HuH-7 (cell line): ENCODE data around the gene PRR30.

Source experiments
- DNase-seq: peaks from one replicate; pipeline ENCODE4 v3.0.0; 2011; ENCODE audit warnings: low spot score

PRR30 gene

DNA sequence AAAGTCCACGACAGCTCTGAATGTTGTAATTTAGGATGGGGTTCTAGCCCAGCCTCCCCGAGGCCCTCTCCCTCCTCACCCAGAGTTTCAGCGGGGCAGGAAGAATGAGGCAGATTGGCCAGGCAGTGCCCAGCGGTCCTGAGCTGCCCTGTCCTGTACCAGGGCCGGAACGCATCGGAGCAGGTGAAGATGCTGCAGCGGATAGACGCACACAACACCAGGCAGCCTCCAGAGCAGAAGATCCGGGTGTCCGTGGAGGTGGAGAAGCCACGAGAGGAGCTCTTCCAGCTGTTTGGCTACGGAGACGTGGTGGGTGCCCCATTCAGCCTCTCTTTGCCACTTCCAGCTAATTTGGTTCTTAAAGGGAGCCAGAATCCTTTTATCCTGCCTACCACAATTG is 41.9 kb downstream of the PRR30 start:
- no peak for DNase-seq

DNA sequence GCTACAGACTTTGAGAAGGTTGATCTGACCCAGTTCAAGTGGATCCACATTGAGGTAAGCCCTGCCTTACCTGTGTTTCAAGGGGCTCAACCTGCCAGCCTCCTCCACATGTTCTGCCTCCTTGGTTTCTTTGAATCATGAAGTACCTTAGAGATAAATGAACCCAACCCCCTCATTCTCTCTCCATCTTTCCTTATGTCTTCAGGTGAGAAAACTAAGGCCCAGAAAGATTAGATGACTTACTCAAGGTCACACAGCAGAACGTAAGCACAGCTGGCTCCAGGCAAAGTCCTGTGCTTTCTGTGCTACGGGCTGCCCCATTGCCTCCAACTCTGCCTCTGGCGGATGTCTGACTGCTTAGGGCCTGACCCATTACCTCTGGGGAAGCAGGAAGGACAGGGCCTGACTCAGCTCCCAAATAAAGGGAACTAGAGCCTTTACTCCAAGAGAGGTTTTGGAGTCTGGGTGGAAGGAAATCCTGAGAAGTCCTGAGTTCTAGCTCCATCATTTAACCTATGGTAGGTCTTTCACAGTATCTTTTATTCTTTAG is 42.4 kb downstream of the PRR30 start:
- DNase-seq: no peak

DNA sequence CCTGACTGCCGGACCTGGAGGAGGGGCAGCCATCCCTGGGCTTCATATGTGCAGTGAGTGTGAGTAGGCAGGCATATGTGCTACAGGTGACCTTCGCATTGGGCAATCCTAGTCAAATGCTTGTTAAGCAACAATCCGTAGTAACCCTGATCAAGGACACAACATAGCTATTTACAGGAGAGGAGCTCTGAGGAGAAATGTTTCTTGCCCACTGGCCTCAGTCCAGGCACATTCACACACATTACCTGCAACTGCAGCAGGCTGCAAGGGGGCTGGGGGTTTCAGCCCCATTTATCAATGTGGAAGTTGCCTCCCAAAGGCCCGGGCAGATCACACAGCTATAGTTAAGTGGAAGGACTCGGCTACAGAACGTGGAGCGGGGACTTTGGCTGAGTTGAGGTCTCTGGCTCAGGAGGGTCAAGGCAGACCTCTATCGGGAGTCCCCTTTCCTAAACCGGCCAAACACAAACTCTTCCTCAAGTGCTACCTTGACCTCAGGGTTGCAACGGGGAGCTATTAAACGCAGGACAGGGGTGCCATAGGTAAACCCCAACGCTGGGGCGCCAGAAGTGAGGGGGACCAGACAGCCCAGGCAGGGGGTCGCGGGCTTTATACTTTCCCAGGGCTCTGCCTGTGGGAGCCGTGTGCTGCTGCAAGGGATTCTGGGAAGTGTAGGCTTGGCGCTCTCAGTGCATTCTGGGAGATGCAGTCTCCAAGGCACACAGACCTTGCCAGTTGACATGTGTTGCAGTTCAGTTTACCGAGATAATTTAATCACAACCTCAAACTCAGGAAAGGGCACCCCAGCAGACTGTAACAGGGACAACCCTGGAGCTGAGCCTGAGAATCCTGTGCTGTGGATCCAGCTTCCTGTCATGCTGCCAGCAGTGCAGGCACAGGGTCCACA is 43.2 kb downstream of the PRR30 start:
- DNase-seq: peak; percentile 87

DNA sequence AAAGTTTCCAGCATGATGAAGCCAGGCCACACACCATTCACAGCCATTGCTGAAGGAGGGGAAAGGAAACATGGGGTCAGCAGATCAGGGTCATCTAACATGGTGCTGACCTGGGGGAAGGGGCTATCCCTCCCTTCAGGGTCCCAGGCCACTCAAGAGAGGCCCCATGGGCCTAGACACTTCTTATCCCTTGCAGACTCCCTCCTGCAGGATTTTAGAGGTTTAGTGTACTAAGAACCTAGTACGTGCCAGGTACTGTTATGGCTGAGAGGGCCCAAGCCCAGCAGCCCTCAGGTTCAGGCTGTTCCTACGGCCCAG is 43.8 kb downstream of the PRR30 start:
- DNase-seq: no peak

DNA sequence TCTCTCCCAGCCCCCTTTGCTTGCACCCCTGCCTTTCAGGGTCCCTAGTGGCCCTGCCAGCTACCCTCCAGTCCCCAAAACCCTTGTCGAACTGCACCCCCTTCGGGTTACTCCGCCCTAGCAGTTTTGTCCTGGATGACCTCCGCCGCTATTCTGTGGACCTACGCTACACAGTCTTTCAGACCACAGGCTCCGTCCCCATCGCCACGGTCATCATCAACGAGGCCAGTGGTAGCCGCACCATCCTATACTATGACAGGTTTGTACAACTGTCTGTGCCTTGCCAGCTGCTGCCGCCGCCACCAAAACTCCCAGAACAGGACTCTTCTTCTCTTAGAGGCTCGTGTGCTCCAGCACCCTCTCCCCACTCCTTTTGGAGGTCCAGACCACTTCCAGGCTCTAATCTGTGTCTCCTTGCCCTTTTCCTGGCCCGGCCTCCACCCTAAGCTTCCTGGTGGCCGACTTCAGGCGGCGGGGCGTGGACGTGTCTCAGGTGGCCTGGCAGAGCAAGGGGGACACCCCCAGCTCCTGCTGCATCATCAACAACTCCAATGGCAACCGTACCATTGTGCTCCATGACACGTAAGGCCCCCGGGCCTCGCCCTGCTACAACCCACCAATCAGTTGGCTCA is 44.7 kb downstream of the PRR30 start:
- DNase-seq: no peak

DNA sequence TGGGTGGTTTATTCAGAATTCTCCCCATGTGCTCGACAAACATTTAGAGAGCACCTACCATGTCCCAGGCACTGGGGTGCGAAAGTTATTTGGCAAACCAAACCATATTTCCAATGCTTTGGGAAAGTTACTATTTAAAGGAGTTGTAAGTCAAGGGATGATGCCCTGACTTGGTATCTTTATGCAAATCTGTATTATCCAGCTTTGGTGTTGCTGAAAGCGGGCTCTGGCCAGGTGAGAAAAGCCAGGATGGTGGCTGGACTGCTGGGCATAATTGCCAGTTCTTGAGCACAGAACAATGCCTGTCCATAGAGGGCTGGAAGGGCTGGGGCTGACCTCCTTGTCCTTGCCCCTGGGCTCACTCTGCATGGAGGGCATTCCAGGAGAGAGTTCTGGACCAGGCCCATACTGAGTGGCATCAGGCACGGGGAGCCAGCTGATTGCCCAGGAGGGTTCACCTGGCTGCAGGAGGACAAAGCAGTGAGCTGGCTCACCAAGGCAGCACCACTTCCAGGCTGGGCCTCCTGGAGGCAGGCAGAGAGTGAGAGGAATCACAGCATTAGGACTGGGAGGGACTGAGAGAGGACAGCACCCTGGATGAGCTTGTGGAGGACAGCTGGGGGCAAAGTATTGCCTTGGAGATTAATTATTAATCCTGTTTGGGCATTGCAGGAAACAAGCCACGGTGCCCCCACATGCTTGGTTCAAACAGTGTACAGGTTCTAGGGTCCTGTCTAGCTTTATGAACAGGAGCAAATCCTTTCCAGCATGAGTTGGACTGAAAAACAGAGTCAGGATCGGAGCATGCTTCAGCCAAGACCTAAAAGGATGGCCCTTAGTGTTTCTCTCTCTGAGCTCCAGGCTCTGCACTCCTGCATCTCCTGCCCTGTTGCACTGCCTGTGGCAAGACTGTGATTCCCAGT is 45.5 kb downstream of the PRR30 start:
- DNase-seq: peak; percentile 83

DNA sequence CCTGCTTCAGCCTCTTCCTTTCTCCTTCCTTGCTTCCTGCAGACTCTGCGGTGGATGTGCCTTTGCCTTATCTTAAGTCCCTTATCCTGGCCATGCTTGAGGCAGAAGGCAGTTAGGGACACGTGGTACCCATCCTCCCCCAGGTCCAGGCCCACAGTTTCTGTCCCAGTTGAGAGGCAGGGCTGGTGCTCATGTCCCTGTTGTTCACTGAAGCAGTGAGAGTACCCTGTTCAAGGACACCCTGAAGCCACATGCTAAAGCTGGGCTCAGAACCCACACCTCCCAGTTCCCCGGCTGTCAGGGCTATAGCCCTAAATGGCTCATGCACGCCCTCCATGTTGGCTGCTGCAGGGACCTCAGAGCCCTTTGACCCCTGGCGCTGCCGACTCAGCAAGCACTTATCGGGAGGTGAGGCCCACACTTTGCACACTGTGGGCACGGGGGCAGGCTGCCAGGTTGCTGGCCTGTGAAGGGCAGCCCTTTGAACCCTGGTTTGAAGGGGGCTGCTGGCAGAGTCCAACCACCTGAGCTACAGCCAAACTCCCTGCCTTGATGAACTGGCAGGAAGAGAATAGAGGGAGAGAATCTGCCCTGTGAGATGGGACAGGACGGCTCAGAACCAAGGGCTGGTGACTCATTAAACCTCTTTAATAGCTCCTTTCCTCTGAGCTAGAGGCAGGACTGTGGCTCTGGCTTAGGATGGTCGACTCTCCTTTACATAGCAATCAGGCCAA is 46.3 kb downstream of the PRR30 start:
- DNase-seq: no peak

DNA sequence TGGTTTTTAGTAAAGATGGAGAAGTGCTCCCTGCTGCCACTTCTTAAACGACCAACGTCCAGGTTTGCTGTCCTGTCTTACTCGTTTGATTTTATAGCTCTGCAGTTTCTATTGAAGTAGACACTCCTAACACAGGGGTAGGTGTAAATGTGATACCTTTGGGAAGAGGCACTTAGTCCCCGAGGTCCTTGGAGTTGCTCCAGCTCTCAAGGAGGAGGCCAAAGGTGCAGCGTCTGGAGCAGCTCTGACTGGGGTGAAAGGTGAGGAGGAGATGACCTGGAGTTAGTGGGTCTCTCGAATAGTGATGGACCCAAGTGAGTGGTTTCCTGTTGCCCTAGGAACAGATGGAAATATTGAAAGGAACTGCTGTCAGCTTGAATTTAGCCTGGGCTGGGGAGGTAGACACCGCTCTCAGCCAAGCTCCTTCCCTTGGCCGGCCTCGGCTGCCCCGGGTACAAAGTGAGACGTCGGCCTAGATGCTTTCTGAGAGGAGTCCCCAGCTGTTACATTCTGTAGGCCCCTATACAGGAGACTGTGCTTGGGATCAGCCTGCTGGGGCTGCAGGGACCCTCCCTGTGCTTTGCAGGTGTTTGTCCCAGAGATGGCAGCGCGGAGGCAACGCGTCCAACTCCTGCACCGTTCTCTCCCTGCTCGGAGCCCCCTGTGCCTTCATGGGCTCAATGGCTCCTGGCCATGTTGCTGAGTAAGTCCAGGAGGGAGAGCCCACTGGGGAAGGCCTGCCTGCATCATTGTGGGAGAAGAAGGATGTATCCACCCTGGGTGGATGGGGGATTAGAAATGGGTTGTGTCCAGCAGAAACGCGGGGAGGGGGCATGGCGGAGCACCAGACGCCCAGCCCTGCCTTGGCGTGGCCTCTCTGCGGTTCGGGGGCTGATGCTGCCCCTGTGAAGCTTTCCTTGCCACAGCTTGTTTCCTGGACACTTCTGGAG is 47.2 kb downstream of the PRR30 start:
- DNase-seq: no peak

DNA sequence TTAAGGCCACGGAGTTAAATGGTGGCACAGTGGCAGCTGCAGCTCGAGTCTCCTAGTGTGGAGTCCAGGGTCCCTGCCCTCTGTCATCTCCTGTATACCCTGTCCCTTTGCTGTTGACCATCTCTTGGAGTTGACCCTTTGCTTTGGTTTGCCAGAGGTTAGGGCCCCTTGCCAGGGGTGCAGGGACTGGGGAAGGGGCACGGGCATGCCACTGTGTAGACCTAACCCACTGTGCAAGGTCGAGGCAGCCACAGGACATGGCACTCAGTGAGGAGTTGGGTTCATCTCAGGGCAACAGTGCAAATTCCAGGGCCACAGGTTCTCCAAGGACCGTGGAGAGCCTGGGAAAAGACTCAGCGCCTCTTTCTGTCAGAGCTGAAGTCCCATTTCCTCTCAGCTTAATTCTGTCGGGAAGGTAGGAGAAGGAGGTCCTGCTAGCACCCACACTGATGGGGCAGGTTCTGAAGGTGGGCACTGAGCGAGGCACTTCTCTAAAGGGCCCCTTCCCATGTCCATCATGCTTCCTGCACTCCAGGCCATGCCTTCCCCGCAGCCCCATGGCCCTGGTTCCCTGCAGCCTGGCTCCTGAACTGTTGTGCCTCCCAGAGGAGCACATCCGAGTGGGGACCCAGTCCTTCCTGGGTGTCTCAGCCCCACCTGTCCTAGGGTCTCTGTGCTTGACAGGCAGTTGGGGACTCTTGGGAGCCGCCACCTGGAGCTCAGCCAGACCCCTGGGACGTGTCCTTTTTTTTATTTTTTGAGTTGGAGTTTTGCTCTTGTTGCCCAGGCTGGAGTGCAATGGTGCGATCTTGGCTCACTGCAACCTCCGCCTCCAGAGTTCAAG is 49.9 kb downstream of the PRR30 start:
- DNase-seq: no peak

DNA sequence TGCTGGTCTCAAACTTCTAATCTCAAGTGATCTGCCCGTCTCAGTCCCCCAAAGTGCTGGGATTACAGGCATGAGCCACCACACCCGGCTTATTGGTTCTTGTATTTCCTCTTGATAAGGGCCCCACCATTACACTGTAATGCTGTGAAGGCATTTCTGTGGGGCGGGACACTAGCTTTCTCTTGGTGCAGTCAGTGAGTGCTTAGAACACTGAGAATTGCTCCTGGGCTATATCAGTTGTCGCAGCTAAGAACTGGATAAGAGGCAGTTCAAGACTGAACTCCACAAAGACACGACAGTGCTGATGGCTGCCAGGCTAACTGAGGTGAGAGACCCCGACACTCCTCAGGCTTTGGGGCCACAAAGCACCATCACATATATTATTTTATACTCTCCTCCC is 50.6 kb downstream of the PRR30 start:
- DNase-seq: no peak

DNA sequence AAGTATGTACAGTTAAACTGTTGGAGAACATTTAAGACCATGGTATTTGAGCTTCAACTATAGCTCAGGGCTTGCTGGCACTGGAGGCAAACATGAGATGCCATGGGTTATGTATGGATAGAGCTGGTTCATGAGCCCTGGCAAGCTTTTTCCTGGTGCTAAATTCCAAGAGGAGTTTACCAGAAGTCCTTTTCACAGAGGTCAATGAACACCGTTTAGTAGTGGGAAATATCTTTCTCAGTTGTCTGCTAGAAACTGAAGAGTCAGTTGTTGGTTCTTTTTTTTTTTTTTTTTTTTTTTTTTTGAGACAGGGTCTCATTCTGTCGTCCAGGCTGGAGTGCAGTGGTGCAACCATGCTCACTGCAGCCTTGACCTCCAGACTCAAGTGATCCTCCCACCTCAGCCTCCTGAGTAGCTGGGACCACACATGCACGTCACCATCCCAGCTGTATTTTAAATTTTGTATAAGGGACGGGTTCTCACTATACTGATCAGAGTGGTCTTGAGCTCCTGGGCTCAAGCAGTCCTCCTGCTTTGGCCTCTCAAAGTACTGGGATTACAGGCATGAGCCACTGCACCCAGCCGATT is 51.3 kb downstream of the PRR30 start:
- no peak for DNase-seq
